SJSA1 (cell line): ENCODE results near the gene FYN. TPM values are rescaled to one million over a fixed set of nuclear protein-coding genes. Genes with fewer than 3 reads are reported as not detected.
A peak's percentile ranks its signal among the peaks of the same experiment; 100 is the strongest.
"Not testable (repeated sequence)": the region's sequence is repeated elsewhere in the genome, so short reads cannot be mapped to it uniquely, and the experiment has no call there.

Experiments
- DNase-seq, 2 experiments: peaks; one replicate each; pipeline ENCODE4 v3.0.0-alpha.2; 2015 to 2020; ENCODE audit warnings: low spot score in 2 of 2, low read depth in 1 of 2
- H3K27ac ChIP-seq: fragments of 250-450 bp; sonication (Bioruptor Pico); 2 replicates; pipeline ENCODE4 v1.5.1; 2020; ENCODE audit warnings: mild to moderate bottlenecking, moderate library complexity
- H3K27me3 ChIP-seq: fragments of 250-450 bp; sonication (Bioruptor Pico); replicated peaks from 2 replicates; pipeline ENCODE4 v1.5.1; 2020; ENCODE audit warnings: mild to moderate bottlenecking, moderate library complexity
- H3K36me3 ChIP-seq: fragments of 250-450 bp; sonication (Bioruptor Pico); 2 replicates; pipeline ENCODE4 v1.5.1; 2020; ENCODE audit warnings: mild to moderate bottlenecking
- H3K4me1 ChIP-seq: fragments of 250-450 bp; sonication (Bioruptor Pico); replicated peaks from 2 replicates; pipeline ENCODE4 v1.6.1; 2021; ENCODE audit warnings: mild to moderate bottlenecking
- H3K4me3 ChIP-seq: fragments of 250-450 bp; sonication (Bioruptor Pico); 2 replicates; pipeline ENCODE4 v1.5.1; 2020; ENCODE audit warnings: mild to moderate bottlenecking
- H3K9me3 ChIP-seq: fragments of 250-450 bp; sonication (Bioruptor Pico); replicated peaks from 2 replicates; pipeline ENCODE4 v1.5.1; 2020; ENCODE audit warnings: mild to moderate bottlenecking
- total RNA-seq: library from RNA; depleted of rRNA; stranded (reverse); fragments of >200 nt; shearing (Covaris generic); gene quantifications from 2 replicates; pipeline ENCODE4 v1.2.3, GENCODE V29; 2014

Gene FYN
- total RNA-seq, 1 experiment from 2014 or later, result 53.4 TPM

GRCh38 chr6:111646034-111646433 lies 227.2 kb downstream of the FYN start:
- DNase-seq, result no peak
- Histone ChIP-seq H3K9me3 (no peaks in the 10 kb centered on the region), H3K27me3 (no peaks in the 10 kb centered on the region), H3K36me3 (no peaks in the 10 kb centered on the region), H3K4me3 (no peak overlapping the region), H3K4me1 (peaks cover 4% of the 10 kb centered on the region; the same call in 1 of the 2 replicates), H3K27ac (no peak overlapping the region)

DNA sequence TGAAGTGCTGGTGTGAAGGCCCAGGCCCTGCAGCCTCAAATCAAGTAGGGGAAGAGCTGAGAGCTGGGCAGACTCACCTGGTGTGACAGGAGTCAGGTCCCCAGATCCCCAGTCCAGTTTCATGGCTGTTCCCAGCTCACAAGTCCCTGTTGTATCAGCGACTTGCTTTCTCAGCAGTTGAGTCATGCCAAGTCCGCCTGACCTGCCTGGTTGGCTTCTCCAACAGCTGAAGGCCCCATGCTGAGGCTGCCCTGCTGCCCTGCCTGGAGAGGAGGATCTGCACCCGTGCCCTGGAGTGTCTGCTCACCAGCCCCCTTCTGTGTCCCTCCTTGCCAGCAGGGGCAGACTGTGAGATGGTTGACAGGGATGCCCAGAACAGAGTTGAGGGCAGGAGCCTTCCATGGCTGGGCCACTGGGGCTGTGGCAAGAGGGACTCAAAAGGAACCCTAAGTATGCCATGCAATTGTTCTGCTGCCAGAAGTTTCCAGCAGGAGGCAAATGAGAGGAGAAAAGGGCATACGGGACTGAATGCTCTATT lies 228.3 kb downstream of the FYN start:
- no peak overlapping the region for H3K4me3 ChIP-seq
- no peaks in the 10 kb centered on the region for H3K9me3 ChIP-seq
- peaks cover 4% of the 10 kb centered on the region; the same call in 1 of the 2 replicates for H3K4me1 ChIP-seq
- no peak for DNase-seq
- H3K27ac ChIP-seq, result no peak overlapping the region
- H3K27me3 ChIP-seq, result no peaks in the 10 kb centered on the region
- H3K36me3 ChIP-seq, result no peaks in the 10 kb centered on the region

DNA sequence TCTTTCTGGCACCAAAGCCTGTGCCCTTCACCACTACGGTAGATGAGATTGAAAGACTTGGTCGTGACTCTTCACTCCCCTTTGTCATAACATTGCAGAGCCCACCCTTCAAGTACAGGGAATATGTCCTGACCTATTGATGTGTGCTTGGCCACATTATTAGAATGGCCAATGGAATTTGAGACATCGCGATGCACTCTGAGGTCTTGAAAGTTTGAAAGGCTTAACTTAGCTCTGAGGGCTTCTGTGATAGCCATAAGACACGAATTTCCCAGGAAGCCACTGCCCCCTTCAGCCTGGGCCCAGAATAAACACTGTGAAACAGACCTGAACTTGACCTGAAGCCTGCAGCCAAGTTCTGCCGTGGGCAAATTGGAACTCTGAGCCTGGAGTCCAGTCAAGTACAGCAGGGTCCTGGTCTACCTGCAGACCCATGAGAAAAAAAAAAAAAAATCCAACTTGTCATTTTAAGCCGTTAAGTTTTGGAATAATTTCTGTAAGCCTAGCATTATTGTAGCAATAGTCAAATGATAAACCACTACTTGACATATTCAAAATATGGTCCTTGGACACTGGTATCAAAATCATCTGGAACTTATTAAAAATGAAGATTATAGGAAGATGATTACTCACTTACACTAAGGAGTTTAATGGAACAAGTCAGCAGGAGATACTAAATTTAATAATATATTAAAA lies 230.6 kb downstream of the FYN start:
- Histone ChIP-seq H3K4me1 (peaks cover 4% of the 10 kb centered on the region; the same call in 1 of the 2 replicates), H3K27me3 (no peaks in the 10 kb centered on the region), H3K9me3 (no peaks in the 10 kb centered on the region), H3K27ac (no peak overlapping the region; the same call in 1 of the 2 replicates), H3K36me3 (no peaks in the 10 kb centered on the region), H3K4me3 (no peak overlapping the region)
- DNase-seq, result peak; percentile 53 to 69

- DNase-seq, result no peak
- Histone ChIP-seq H3K36me3 (no peaks in the 10 kb centered on the region), H3K4me3 (no peak overlapping the region), H3K4me1 (peaks cover 4% of the 10 kb centered on the region; the same call in 1 of the 2 replicates), H3K27ac (no peak overlapping the region), H3K9me3 (no peaks in the 10 kb centered on the region), H3K27me3 (no peaks in the 10 kb centered on the region)
Measured at GRCh38 chr6:111639266-111639665, 234.0 kb downstream of the FYN start.

- H3K27me3 ChIP-seq, H3K9me3 ChIP-seq, H3K4me1 ChIP-seq, H3K4me3 ChIP-seq, H3K27ac ChIP-seq, DNase-seq, H3K36me3 ChIP-seq: not testable (repeated sequence)
Measured at GRCh38 chr6:111634981-111635380, 238.3 kb downstream of the FYN start.

GRCh38 chr6:111633822-111634221 lies 239.4 kb downstream of the FYN start:
- Histone ChIP-seq H3K4me3 (no peak overlapping the region), H3K36me3 (no peaks in the 10 kb centered on the region), H3K27ac (no peak overlapping the region), H3K9me3 (0 out of 2 replicates have a peak, but pooled peaks cover 5% of the 10 kb centered on the region), H3K4me1 (no peaks in the 10 kb centered on the region; the same call in 1 of the 2 replicates), H3K27me3 (no peaks in the 10 kb centered on the region)
- no peak for DNase-seq

DNA sequence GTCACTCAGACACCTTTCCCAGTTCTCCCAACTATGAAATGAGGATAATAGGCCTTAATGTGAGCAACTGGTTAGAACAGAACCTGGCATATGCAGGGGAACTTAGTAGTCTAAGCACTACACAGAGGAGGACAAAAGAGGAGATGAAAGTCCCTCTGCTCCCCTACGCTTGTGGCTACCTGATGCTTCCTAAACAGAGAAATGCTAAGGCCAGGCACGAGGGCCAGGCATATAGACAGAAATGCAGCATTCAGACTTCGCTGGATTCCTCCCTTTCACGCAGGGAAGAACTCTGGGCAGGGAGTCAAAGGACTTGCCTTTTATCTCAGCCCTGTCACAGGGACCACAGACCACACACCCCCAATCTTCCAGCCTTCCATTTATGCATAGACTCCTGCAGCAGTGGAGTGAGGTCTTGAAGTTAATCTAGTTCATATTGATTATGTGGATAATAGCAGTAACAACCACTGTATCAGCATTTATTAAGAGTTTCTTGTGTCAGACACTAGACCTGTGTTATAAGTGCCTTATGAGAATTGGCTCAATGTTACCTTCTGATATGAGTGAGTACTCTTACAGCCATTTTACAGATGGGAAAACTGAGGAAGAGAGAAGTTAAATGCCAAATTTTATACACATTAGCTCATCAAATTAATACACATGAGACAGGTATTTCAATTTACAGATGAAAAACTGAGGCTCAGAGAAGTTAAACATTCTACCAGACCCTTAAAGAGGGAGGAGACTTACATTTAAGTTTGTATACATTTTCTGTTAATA lies 240.6 kb downstream of the FYN start:
- Histone ChIP-seq H3K4me3 (no peak overlapping the region), H3K27me3 (no peaks in the 10 kb centered on the region), H3K4me1 (peaks cover 10% of the 10 kb centered on the region), H3K36me3 (no peaks in the 10 kb centered on the region), H3K27ac (no peak overlapping the region), H3K9me3 (0 out of 2 replicates have a peak, but pooled peaks cover 5% of the 10 kb centered on the region)
- no peak for DNase-seq

- no peak overlapping the region for H3K4me3 ChIP-seq
- H3K27ac ChIP-seq, result no peak overlapping the region
- H3K4me1 ChIP-seq, result peaks cover 11% of the 10 kb centered on the region
- no peaks in the 10 kb centered on the region for H3K27me3 ChIP-seq
- H3K9me3 ChIP-seq, result 0 out of 2 replicates have a peak, but pooled peaks cover 5% of the 10 kb centered on the region
- no peaks in the 10 kb centered on the region for H3K36me3 ChIP-seq
- no peak for DNase-seq
Measured at GRCh38 chr6:111631903-111632460, 241.3 kb downstream of the FYN start.

- Histone ChIP-seq H3K27ac (no peak overlapping the region), H3K36me3 (no peaks in the 10 kb centered on the region), H3K9me3 (0 out of 2 replicates have a peak, but pooled peaks cover 5% of the 10 kb centered on the region), H3K4me1 (peaks cover 11% of the 10 kb centered on the region), H3K27me3 (no peaks in the 10 kb centered on the region), H3K4me3 (no peak overlapping the region)
- no peak for DNase-seq
Measured at GRCh38 chr6:111631018-111631417, 242.2 kb downstream of the FYN start.

DNA sequence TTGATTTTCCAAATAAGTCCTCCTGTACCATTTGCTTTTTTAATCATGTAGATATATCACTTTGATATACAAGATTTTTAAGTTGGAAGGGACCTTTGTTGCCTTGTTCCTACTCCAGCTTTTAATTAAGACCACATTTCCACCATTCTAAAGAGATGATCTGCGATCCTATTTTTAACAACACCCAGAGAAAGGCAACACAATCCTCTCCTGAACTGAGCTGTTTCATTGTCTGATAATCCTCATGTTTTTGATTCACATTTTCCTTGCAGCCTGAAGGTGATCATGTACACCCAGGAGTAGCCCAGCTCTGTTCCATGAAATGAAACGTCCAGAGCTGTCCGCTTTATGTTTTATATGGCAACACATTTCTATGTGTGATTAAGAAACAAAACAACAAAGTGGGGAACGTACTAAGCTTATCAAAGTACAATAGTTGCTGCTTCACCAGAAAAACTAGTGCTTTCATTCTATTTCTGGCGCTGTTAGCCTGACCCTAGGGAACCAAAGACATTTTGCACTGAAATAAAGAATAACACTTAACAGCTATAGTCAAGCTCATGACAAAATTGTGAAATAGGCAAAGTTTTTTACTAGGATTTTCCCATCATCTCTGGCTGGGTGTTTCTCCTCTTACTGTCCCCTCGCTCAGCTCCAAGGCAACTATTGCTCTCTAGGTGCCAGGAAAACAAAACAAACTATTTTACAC lies 245.0 kb downstream of the FYN start:
- Histone ChIP-seq H3K4me3 (no peak overlapping the region), H3K9me3 (0 out of 2 replicates have a peak, but pooled peaks cover 5% of the 10 kb centered on the region), H3K36me3 (no peaks in the 10 kb centered on the region), H3K27ac (no peak overlapping the region), H3K4me1 (peaks cover 28% of the 10 kb centered on the region), H3K27me3 (no peaks in the 10 kb centered on the region)
- no peak for DNase-seq

GRCh38 chr6:111626441-111626840 lies 246.8 kb downstream of the FYN start:
- no peak for DNase-seq
- H3K4me3 ChIP-seq, result no peak overlapping the region
- no peaks in the 10 kb centered on the region for H3K27me3 ChIP-seq
- H3K27ac ChIP-seq, result no peak overlapping the region
- 0 out of 2 replicates have a peak, but pooled peaks cover 5% of the 10 kb centered on the region for H3K9me3 ChIP-seq
- H3K4me1 ChIP-seq, result peaks cover 28% of the 10 kb centered on the region
- H3K36me3 ChIP-seq, result no peaks in the 10 kb centered on the region

DNA sequence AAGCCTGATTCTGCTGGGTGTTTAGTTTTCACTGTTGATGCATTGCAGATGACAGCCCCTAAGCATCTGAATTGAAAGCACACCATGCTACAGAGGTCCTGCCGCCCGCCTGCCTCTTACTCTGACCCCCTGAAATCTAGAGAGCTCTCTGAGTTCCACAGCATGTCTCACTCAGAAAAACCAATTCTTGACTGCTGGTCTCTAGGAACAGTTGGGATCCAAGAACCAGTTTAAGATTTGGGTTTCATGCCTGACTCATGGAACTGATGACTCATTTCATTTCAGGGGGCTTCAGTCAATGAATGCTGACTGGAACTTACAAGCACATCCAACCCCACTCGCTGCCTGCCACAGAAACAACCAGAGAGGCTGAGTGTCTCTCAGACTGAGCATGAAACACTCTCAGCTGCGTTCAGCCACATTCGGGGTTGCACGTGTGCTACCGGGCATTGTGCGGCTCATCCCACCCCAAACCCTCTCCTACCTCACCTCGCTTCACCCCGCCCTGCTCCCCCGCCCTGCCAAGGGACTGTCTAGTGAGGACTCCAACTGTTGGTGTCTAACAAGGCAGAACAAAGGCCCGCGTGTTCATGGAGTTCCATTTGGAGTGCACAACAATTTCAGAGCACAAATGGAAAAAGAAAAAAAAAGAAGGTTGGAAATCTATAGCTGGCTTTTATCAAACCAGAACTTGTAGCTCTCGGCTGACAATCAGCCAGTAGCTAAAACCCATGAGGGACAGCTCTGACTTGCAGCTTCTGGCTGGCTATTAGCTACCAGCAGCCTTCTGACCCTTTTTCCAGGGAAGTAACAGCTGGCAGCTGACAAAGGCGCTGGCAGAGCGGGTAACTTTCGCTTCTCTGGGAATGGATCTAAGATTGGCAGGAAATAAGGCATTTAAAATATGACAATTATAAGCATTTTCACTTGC lies 247.5 kb downstream of the FYN start:
- H3K27me3 ChIP-seq, result no peaks in the 10 kb centered on the region

More for the DNA sequence above, 247.5 kb downstream of the FYN start:
- no peaks in the 10 kb centered on the region for H3K36me3 ChIP-seq
- no peak for DNase-seq
- no peak overlapping the region for H3K27ac ChIP-seq
- H3K4me1 ChIP-seq, result peaks cover 28% of the 10 kb centered on the region
- 0 out of 2 replicates have a peak, but pooled peaks cover 5% of the 10 kb centered on the region for H3K9me3 ChIP-seq
- no peak overlapping the region for H3K4me3 ChIP-seq
